ENCODE data around the gene FAM163A.
"Not testable (repeated sequence)": the region's sequence is repeated elsewhere in the genome, so short reads cannot be mapped to it uniquely, and the experiment has no call there.

Gene FAM163A

DNA sequence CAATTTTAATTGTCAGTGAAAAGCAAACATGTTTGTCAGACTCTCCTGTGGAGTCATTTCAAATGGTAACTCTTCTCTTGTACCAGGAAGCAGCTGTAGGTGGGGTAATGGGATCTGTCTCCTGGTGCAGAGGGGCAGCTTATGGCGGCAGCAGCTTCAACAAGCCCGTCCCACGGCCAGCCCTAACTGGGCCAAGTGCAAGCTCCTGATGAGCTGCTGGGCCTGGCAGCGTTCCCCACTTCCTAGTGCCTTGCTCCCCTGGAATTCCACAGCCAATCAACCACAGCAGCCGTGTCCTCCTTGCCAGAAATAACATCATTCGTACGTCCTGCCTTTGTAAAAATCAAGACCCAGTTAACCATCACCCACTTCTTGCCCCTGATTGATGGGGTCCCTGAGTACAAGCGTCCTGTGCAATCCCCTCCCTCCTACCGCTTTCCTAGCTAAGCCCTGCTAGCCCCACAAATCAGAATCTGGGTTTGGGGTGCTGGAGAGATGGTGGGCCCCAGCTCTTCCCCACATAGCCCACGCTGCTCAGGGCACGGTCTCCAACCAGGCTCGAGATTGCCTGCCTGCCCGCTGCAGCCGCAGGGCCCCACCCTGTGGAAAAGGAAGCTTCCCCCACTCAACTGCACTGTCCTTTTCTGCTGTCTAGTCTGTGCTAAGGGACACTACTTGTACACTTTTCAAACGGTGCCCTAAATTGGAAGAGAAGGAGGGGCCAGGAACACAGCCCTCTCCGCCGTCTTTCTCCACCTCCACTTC is 73.3 kb downstream of the FAM163A start:
- no peak for DNase-seq (ENCODE audit: low read depth)

DNA sequence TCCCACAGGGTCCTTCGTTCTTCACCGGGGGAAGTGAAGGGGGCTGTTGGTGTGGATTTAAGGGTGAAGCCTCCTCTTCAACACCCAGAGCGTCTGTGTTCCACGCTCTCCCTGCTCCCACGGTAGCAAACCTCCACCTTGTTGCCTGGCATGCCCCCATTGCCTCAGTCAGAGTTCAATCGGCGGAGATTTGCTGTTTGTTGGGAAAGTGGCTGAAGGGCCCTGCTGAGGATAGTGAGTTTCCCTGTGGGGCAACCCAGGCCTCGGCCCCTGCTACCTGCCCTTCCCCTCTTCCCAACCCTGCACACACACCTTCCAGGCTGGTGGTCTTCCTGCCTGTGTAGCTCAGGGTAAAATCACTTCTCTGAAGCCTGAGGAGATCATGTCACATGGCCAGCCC is 74.0 kb downstream of the FAM163A start:
- no peak for DNase-seq (ENCODE audit: low read depth)

DNA sequence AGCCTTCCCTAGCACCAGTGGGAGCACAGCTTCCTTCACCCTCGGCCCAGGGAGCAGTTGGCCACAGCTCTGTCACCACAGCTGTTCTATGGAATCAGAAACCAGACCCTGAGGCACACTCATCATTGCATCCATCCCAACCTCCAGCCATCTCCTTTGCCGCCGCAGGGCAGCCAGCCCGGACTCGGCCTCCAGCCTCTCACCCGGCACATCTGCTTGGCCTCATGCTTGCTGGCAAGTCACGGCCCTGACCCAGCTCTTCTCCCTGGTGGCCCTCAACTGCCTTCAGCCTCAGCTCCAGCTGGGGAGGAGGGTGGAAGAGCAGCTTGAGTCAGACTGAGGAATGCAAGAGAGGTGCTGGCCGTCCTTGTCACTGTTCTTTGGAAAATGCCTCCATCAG is 74.7 kb downstream of the FAM163A start:
- DNase-seq (ENCODE audit: low read depth) = no peak

DNA sequence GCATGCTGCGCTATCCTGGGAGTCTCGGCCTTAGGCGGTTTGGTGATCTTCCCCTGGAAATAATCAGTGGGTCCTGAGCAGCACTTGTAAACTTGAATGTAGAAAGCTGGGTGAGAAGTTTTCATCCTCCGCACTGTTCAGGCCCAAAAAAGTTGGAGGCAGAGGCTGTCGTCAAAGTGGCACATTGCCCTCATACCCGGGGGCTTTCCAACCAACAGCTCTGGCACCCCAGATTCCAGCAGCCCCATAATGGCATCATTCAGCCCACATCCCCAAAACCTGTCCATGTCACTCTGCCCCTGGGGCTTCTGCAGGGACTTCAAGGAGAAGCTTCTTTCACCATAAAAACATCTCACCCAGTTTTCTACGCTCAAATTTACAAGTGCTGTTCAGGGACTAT is 75.2 kb downstream of the FAM163A start:
- no peak for DNase-seq (ENCODE audit: low read depth)

DNA sequence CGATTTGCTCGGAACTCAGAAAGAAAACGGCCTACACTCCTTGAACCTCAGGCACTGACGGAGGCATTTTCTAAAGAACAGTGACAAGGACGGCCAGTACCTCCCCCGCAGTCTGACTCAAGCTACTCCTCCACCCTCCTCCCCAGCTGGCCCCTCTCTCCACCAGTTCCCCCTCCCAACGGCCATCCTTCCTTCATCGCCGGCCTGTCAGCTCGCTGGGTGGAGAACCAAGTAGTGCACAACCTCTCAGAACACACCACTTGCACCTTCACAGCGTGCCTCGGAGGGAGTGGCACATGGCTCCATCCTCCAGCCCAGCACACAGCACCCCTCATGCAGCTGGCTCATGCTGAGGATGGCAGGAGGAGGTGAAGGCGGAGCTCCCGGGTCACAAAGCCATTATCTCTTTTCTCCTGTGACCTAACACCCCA is 75.7 kb downstream of the FAM163A start:
- DNase-seq (ENCODE audit: low read depth) = no peak

DNA sequence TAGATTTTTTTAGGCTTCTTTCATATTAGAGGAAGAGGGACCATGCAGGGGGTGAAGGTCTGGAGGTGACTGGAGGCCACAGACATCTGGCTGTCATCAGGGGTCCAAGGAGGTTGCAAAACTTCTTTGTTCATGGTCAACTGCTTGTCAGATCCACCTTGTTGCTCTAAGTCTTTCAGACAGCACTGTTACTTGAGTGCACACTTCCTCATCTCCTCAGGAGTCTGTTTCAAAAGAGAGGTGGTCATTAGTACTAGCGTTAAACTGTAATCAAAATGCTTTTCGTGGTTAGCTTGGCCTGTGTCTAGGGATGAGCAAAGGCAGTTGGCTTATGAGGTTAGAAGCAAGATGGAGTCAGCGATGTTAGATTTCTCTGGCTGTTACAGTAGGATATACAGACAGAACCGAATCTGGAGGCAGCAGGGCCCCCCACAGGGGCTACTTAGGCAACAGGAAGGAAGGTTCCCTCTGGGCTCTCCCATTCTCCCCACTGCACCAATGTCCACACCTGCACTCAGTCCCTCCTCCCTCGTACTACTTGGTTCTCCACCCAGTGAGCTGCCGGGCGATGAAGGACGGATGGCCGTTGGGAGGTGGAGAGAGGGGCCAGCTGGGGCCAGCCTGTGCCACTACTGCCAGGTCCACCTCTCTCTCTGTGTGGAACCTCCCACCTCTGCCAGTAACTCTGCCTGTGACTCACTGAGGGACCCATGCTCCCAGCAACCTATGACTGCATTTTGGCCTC is 77.3 kb downstream of the FAM163A start:
- no peak for DNase-seq (ENCODE audit: low read depth)

DNA sequence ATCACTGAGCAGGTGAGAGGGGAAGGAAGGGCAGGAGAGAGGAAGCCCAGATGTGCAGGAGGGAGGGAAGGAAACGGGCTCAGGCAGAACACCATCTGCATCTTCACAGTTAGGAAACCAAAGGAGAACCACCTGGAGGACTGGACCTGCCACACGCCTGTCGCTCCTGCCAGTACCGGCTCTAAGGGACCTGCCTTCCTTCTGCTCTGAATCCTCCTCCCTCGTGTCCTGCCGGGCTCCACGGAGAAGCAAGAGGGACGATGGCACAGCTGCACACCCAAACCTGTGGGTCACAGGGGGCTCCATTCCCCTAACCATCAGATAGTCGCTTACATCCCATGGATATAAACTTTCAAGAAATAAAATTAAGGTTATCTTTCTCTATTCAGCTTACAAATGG is 78.4 kb downstream of the FAM163A start:
- DNase-seq (ENCODE audit: low read depth) = no peak

DNA sequence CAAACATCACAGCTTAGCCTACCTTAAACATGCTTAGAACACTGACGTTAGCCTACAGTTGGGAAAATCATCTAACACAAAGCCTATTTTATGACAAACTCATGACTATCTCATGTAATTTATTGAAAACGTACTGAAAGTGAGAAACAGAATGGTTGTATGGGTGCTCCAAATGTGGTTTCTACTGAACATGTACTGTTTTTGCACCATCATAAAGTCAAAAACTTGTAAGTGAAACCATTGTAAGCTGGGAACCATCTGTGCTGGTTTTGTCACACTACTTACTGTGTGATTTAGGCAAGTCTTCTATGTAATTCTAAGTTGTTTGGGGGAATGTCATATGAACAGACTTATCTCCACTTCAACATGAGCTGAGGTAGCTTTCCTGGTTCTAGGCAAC is 79.0 kb downstream of the FAM163A start:
- DNase-seq (ENCODE audit: low read depth) = no peak

DNA sequence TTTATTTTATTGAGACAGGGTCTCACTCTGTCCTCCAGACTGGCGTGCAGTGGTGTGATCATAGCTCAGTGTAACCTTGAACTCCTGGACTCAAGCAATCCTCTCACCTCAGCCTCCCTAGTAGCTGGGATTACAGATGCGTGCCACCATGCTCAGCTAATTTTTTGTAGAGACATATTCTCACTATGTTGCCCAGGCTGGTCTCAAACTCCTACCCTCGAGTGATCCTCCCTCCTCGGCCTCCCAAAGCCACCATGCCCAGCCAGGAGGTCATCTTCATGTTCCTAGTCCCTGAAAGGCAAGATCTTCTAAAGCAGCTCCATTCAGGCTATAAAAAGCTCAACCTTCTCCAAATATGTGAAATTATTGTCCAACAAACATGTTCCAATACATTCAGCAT is 80.6 kb downstream of the FAM163A start:
- no peak for DNase-seq (ENCODE audit: low read depth)

DNA sequence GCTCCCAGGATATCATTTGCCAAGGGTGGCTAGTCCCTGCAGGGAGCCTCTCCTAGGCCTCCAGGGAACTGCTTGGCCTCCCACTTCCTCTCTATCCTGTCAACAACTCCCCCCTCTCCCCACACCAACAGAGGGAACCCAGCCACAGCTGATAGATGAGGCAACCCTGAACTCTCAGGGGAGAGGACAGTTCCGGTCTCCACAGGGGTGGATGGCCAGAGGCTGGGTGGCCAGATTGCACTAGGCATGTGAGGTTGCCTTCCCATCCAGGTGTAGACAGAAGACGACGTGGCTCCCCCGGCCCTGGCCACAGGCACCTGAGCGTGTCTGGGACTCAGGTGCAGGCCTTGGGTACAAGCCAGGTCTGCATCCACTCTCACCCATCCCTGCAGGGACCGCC is 81.2 kb downstream of the FAM163A start:
- DNase-seq (ENCODE audit: low read depth) = no peak

DNA sequence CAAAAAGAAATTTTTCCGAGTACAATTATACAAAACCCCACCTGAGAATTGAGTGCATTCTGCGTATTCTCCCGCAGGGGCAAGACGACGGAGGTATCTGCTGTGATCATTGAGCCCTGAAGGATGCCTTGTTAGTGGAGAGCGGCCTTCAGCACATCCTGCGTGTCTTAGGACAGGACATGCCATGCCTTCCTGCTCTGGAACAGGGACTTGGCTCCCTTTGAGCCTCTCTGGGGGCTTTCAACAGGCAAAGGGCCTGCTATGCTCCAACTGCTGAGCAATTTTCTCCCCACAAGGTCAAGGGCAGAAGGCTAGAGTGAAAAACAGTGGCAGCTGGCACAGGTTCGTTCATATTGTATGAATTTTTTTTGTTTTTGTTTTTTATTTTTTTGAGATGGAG is 82.1 kb downstream of the FAM163A start:
- no peak for DNase-seq (ENCODE audit: low read depth)

DNA sequence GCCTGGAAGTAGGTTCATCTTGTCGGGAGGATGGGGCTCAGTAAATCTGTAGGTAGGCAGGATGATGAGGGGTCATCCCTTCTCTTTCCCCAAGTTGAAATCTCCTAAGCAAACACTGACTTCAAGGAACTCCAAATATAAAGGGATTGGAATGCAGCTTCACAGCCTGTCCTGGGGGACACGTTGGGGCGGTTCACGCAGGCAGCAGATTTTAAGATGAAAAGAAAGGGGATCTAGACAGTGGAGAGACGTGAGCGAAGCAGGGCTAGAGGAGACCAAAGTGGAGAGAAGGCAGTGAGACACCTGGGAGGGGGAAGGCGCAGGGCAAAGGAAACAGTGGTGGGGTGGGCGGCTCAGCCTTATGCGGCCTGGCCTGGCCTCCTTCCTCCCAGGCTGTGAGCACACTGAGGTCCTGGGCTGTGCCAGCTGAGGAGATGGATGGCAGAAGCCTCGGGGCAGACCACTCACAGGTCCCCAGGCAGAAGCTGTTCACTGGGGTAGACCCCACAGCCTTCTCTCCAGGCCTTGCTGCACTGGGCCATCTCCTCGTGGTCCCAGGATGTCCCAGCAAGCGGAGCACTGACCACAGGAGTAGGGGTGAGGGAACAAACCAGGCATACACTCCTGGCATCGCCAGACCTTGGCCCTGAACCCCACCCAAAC is 82.8 kb downstream of the FAM163A start:
- no peak for DNase-seq (ENCODE audit: low read depth)

DNA sequence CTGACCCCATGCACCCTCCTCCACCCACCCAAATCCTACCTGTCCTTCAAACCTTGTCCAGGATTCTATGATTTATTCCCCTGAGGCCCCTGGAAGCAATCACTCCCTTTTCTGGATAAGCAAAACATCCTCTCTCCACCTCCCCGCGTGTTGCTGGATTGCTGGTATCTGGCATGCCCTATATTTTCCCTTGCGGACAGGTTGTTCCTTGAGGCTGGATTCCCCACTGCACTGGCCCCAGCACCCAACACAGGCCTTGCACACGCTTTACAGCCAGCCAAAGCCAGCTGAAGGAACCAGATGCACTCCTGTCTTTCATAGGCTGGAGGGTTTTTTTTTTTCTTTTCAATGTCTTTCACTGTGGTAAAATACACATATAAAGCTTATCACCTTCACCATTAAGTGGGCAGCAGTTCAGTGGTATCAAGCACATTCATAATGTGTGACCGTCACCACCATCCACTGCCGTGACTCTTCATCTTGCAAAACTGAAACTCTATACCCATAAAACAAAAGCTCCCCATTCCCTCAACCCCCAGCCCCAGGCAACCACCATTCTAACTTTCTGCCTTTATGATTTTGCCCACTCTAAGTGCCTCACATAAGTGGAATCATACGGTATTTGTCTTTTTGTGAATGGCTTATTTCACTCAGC is 83.7 kb downstream of the FAM163A start:
- no peak for DNase-seq (ENCODE audit: low read depth)

DNA sequence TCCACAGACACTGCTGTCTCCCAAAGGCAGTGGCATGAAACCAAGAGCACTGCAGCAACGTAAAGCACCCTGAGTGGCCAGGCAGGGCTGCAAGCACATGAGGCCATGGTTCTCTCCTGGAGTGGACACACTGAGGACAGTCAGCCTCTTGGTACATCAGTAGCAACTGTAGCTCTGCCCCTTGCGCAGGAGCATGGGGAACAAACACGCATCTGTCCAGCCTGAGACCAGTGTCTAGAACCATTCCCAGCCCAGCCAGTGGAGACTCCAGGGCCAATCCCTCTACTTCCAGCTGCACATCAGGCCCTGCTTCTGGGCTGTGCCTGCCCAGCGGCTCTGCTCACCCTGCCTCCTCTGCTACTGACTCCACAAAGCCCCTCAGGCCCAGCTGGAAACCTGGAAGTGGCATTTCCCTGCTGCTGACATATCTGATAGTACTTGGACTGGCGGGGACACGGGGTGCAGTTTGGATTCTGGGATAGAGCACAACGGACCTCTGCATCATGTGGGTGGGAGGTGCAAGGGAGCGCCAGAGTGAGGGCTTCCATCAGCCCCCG is 85.5 kb downstream of the FAM163A start:
- DNase-seq (ENCODE audit: low read depth) = no peak

DNA sequence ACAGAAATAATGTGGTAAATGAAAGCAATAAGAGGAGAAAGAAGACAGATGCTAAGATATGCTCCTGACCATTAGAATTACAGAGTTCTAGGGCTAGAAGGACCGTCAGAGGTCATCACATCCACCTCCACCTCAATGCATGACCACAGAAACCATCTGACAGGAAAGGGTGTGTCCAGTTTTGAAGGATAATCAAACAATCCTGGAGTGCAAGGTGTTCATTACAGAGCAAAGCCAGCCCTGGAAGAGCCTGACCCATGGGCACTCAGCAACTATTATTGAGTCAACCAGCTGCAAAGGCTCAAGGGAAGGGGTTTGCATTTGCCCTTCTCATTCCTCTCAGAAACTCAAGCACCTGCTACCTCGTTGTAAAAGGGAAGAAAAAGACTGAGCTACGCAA is 88.1 kb downstream of the FAM163A start:
- DNase-seq (ENCODE audit: low read depth) = no peak

DNA sequence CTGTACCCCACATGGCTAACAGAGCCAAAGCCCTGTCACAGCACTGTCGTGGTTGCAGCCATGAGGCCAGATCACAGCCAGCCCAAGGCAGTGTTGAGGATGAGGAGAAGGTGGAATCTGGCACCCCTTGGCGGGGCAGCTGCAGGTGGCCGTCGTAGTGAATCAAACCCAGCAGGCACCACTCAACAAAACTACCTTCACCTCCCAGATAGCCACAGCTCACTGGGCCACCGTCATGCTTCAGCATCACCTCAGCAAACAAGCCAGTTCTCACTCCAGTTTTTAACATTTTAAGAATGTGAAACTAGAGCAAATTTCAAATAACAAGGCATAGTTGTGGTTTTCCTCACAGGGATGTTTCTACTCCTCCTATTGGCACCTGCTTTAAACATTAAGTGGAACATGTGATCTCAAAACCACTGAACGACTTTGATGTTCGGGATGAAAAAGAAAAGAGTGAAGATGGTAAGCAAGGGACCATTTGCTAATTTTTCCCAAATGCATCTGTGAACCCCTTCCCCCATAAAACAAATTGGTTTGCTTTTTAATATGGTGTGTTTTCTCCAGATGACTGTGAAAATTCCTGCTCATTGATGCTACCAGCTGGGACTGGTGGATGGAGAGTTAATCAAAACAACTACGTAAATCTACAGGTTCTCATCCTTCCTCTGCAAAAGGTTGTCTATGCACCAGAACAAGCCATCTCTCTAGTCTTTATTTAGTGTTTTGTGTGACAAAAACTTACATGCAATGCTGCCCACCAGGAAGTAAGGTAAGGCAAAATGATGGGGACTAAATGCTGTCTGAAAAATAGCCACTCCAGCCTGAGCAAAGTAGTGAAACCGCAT is 89.0 kb downstream of the FAM163A start:
- no peak for DNase-seq (ENCODE audit: low read depth)

DNA sequence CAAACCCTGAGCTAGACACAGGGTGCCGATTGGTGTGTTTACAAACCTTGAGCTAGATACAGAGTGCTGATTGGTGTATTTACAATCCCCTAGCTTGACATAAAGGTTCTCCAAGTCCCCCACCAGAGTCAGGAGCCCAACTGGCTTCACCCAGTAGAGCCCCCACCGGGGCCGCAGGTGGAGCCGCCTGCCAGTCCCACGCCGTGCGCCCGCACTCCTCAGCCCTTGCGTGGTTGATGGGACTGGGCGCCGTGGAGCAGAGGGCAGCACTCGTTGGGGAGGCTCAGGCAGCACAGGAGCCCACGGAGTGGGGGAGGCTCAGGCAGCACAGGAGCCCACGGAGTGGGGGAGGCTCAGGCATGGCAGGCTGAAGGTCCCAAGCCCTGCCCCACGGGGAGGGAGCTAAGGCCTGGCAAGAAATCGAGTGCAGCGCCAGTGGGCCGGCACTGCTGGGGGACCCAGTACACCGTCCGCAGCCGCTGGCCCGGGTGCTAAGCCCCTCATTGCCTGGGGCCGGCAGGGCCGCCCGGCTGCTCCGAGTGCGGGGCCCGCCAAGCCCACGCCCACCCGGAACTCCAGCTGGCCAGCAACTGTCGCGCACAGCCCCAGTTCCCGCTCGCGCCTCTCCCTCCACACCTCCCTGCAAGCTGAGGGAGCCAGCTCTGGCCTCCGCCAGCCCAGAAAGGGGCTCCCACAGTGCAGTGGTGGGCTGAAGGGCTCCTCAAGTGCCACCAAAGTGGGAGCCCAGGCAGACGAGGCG is 93.8 kb downstream of the FAM163A start:
- not testable (repeated sequence) for DNase-seq (ENCODE audit: low read depth)

DNA sequence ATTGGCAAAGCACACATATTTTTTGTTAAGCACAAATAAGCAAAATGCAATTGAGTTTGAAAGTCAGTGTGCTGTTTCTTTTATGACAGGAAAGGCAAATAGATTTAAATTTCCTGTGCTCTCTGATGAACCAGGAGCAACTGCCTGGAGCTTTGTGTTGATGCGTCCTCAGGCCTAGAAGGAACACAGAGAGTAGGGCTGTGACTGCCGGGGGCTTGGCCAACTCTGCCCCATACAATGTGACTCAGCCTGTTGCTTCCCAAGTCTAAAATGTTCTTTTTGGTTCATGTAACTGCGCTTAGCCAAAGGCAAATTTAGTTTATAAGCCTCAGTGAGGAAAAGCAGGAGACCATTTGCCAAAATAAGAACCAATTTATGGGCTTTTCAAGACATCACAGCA is 97.0 kb downstream of the FAM163A start:
- no peak for DNase-seq (ENCODE audit: low read depth)

DNA sequence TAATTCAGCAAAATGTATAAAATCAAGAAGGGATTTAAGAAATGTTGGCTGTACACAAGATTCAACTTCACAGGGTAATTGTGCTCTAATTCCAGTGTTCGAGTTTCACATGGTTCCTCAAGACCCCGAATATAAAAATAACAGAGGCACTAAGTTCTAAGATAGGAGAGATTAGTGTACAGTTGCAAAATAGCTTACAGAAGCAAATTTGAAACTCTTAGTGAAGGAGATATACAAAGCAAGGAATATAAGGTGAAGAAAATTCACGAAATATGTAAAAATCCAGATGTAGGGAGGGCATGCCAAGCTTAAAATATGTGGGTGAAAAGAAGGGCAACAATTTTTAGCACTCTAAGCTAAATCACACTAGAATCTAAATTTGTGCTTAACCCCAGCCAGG is 105.1 kb downstream of the FAM163A start:
- no peak for DNase-seq (ENCODE audit: low read depth)

DNA sequence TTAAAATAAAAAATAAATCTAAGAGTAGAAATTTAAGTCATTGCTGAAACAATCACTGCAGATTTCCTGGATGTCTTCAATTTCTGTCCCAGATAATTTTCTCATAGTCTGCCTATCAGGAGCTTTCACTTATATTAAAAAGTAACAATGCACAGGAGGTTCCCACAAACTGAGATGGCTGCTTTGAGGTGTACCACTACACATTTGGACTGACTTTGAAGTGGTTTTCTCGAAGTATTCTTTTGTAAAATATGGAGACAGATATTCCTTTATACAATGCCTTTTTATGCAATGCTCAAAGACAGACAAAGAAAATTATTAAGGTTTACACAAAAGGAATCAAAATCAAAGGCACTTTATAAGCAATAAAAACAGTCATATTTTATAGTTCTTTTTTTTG is 110.0 kb downstream of the FAM163A start:
- DNase-seq (ENCODE audit: low read depth) = no peak

DNA sequence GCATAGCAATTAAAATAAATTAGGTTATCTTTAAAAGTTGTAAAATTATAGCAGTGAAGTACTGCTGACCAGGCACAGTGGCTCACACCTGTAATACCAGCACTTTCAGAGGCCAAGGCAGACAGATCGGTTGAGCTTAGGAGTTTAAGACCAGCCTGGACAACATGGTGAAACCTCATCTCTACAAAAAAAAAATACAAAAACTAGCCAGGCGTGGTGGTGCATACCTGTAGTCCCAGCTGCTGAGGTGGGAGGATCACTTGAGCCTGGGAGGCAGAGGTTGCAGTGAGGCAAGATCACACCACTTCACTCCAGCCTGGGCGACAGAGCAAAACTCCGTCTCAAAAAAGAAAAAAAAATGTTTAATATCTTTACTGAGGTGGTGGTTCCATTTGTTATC is 112.7 kb downstream of the FAM163A start:
- not testable (repeated sequence) for DNase-seq (ENCODE audit: low read depth)
